BJ (cell line): ENCODE measurements around the gene PTPN21. TPM values are rescaled to one million over a fixed set of nuclear protein-coding genes. Genes with fewer than 3 reads are reported as not detected.

ENCODE experiments used
- CTCF ChIA-PET: fragments of 350-600 bp; formaldehyde crosslinking; extraction: SDS; loops from one replicate; lab custom pipeline; 2021; ENCODE audit warnings: antibody characterized with exemption, inconsistent platforms; lab: Yijun Ruan, JAX
- POLR2A ChIA-PET: fragments of 300-600 bp; sonication (Branson Sonifier 250); formaldehyde crosslinking; extraction: SDS; loops from one replicate; lab custom pipeline; 2021; ENCODE audit warnings: antibody characterized with exemption; lab: Charles Lee
- DNase-seq: peaks from one replicate; pipeline ENCODE4 v3.0.0-alpha.2; 2011; ENCODE audit warnings: low read depth
- H3K27me3 ChIP-seq: 2 replicates; pipeline ENCODE4 v1.6.0; 2011; ENCODE audit warnings: low read length; ENCODE audit not compliant: control insufficient read depth, insufficient read depth
- H3K36me3 ChIP-seq: 2 replicates; pipeline ENCODE4 v1.5.1; 2011; ENCODE audit warnings: low read length; ENCODE audit not compliant: control insufficient read depth, insufficient read depth
- H3K4me3 ChIP-seq: 2 replicates; pipeline ENCODE4 v1.5.1; 2011; ENCODE audit warnings: low read depth, mild to moderate bottlenecking, control low read depth, low read length
- CTCF ChIP-seq: IDR thresholded peaks from 2 replicates; pipeline ENCODE4 v1.5.1; 2011; ENCODE audit warnings: low read depth, mild to moderate bottlenecking, control low read depth, inconsistent platforms, low read length, moderate library complexity; ENCODE audit not compliant: insufficient read depth
- polyA minus RNA-seq: library from RNA; depleted of rRNA, polyadenylated mRNA; stranded (reverse); fragments of >200 nt; gene quantifications from 2 replicates; pipeline ENCODE4 v1.2.3, GENCODE V29; 2011; rRNA and poly(A)+ RNA removed
- polyA plus RNA-seq: library from polyadenylated mRNA; depleted of rRNA; stranded (reverse); fragments of >200 nt; gene quantifications from 2 replicates; pipeline ENCODE4 v1.2.3, GENCODE V29; 2011; rRNA removed

Gene PTPN21
- 9.1 and 11.0 TPM in 2 replicates for polyA plus RNA-seq
- 9.9 and 13.7 TPM in 2 replicates for polyA minus RNA-seq

GRCh38 chr14:88554457-88555286 is at the start of gene PTPN21:
Gene PTPN21, minus strand, starts transcription at chr14:88555007. Its CDS starts 4,590 bp downstream, at chr14:88550417.
- TF ChIP-seq CTCF, result no peak
- no peak for DNase-seq
- POLR2A ChIA-PET, result no interaction called here
- CTCF ChIA-PET, result interaction anchor here (1.3 kb wide), 2 partner anchors 61 to 472 kb away, joined by 3 read pairs; no protein-coding TSS in a partner anchor
- Histone ChIP-seq H3K27me3 (no peaks in the 10 kb centered on the region), H3K36me3 (no peaks in the 10 kb centered on the region), H3K4me3 (peak within 1 kb of the TSS; percentile 75)

GRCh38 chr14:88604212-88604611 is 49.4 kb upstream of the PTPN21 start:
- ChIA-PET POLR2A (interaction anchor here (0.8 kb wide), 1 partner anchor 10 kb away, joined by 3 read pairs; no protein-coding TSS in a partner anchor), CTCF (no interaction called here)
- DNase-seq, result no peak
- no peak for TF ChIP-seq CTCF
- peaks cover 25% of the 10 kb centered on the region for H3K36me3 ChIP-seq
- no peaks in the 10 kb centered on the region for H3K27me3 ChIP-seq
- no peak overlapping the region for H3K4me3 ChIP-seq

GRCh38 chr14:88599761-88600439 is 45.1 kb upstream of the PTPN21 start:
- Histone ChIP-seq H3K27me3 (no peaks in the 10 kb centered on the region), H3K36me3 (peaks cover 21% of the 10 kb centered on the region), H3K4me3 (no peak overlapping the region)
- TF ChIP-seq CTCF, result no peak
- ChIA-PET POLR2A (no interaction called here), CTCF (interaction anchor here (0.7 kb wide), 1 partner anchor 40 kb away, joined by 3 read pairs; no protein-coding TSS in a partner anchor)
- DNase-seq, result no peak

- no peaks in the 10 kb centered on the region for H3K27me3 ChIP-seq
- peaks cover 19% of the 10 kb centered on the region for H3K36me3 ChIP-seq
- DNase-seq, result no peak
- CTCF ChIA-PET, result interaction anchor here (0.7 kb wide), 1 partner anchor 39 kb away, joined by 3 read pairs; no protein-coding TSS in a partner anchor
- no peak overlapping the region for H3K4me3 ChIP-seq
- TF ChIP-seq CTCF, result no peak
- POLR2A ChIA-PET, result no interaction called here
Observed at GRCh38 chr14:88599326-88599725, 44.5 kb upstream of the PTPN21 start.

GRCh38 chr14:88598097-88598675 is 43.4 kb upstream of the PTPN21 start:
- peaks cover 16% of the 10 kb centered on the region for H3K36me3 ChIP-seq
- ChIA-PET CTCF (no interaction called here), POLR2A (no interaction called here)

More at GRCh38 chr14:88598097-88598675, 43.4 kb upstream of the PTPN21 start:
- no peak for TF ChIP-seq CTCF
- DNase-seq, result no peak
- no peaks in the 10 kb centered on the region for H3K27me3 ChIP-seq
- no peak overlapping the region for H3K4me3 ChIP-seq
